ENCODE data around the gene MAPRE2.

DNA sequence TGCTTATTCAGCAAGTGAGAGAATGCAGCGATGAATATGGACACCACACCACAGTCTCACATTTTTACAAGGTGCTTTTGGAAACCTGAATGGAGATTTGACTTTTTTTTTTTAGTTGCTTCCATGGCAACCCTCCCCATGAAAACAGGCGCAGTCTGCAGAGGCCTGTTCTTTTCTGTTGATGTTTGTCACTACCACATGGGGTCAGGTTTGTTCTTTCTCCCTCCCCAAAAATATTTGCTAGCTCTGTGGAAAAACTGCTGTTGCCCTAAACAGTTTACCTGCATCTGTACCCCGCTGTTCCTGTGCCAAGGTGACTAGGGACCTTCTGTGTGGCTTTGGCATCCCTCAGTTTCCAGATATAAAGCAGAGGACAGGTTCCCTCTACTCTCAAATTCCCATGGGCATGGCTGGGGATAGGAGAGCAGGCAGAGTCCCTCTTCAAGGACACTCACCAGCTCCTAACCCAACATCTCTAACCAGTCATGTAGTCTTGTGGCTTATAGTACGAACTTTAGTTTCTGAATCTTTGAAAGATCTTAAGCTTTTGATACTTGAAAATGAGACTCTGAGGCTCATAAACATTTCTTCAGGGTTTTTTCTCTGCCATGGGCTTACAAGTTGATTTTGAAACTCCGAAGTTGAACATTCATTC, 14.7 kb upstream of the MAPRE2 start:
- TF ChIP-seq, protein P1, sequence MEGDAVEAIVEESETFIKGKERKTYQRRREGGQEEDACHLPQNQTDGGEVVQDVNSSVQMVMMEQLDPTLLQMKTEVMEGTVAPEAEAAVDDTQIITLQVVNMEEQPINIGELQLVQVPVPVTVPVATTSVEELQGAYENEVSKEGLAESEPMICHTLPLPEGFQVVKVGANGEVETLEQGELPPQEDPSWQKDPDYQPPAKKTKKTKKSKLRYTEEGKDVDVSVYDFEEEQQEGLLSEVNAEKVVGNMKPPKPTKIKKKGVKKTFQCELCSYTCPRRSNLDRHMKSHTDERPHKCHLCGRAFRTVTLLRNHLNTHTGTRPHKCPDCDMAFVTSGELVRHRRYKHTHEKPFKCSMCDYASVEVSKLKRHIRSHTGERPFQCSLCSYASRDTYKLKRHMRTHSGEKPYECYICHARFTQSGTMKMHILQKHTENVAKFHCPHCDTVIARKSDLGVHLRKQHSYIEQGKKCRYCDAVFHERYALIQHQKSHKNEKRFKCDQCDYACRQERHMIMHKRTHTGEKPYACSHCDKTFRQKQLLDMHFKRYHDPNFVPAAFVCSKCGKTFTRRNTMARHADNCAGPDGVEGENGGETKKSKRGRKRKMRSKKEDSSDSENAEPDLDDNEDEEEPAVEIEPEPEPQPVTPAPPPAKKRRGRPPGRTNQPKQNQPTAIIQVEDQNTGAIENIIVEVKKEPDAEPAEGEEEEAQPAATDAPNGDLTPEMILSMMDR (IDR thresholded peaks at IDR 0.05; ENCODE audit: low read length): peak; percentile 60
- no peak for TF ChIP-seq EZH2 (IDR thresholded peaks at IDR 0.05; ENCODE audit: borderline replicate concordance, low read length)

Data from OCI-LY1 (cell line).